Lower lobe of right lung (tissue), 2 donors: Measurements from ENCODE around the gene FYN. TPM values are rescaled to one million over a fixed set of nuclear protein-coding genes. Genes with fewer than 3 reads are reported as not detected.

Experiments used
- ATAC-seq, 2 donors: fragments of 200-7000 bp; cut with Tn5 transposase; one replicate each; pipeline ENCODE4 v1.9.1; 2020 to 2022; ENCODE audit warnings: mild to moderate bottlenecking in 2 of 2, moderate library complexity in 2 of 2
- DNase-seq: peaks from one replicate; pipeline ENCODE4 v3.0.0-alpha.2; 2020
- H3K27ac ChIP-seq: fragments of 200-600 bp; one replicate; pipeline ENCODE4 v1.8.0; 2022
- H3K27me3 ChIP-seq: fragments of 200-600 bp; one replicate; pipeline ENCODE4 v1.8.0; 2022; ENCODE audit warnings: low read depth
- H3K36me3 ChIP-seq: fragments of 200-600 bp; one replicate; pipeline ENCODE4 v1.8.0; 2022; ENCODE audit warnings: mild to moderate bottlenecking
- H3K4me1 ChIP-seq: fragments of 200-600 bp; one replicate; pipeline ENCODE4 v1.8.0; 2022
- H3K4me3 ChIP-seq: fragments of 200-600 bp; one replicate; pipeline ENCODE4 v1.8.0; 2022; ENCODE audit warnings: mild to moderate bottlenecking
- H3K9me3 ChIP-seq: fragments of 200-600 bp; one replicate; pipeline ENCODE4 v1.8.0; 2022
- intact Hi-C: fragments of 100-400 bp; cut with DNase I; formaldehyde crosslinking; loops from one replicate; pipeline ENCODE4 v1.11.0; 2022
- total RNA-seq: library from RNA; stranded (reverse); fragmentation: NEBNext Ultra II Directional; extraction: Animal tissue kit (Norgen Biotek cat#: 25700); gene quantifications from one replicate; pipeline ENCODE4 v1.2.1, GENCODE V29; 2021
- TF ChIP-seq, protein P1 (sequence below): fragments of 200-600 bp; IDR thresholded peaks from one replicate; pipeline ENCODE4 v1.8.0; 2022; ENCODE audit warnings: antibody characterized with exemption, mild to moderate bottlenecking
- donor health status: DM: no; HTN: yes; CAD: no; lungs with severe emphysema.

FYN gene
- total RNA-seq, 1 donor from 2014 or later = 99.2 TPM

DNA sequence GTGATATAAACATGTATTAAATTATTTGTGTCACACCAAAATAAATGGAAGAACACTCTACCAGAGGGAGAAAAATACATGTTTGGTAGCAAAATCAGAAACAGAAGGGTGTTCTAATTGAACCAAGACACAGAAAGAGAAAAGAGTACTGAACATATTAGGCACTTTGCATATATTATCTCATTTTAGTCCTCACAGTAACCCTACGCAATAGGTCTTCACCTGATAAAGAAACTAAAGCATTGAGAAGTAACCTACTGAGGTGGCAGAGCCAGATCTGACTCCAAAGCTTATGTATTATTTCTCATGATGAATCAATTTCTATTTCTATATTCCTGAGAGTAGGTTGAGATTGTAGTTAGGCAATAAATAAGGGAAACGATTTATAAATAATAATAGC lies 77.7 kb downstream of the FYN start:
- Histone ChIP-seq H3K27me3 (no peaks in the 10 kb centered on the region), H3K27ac (no peak overlapping the region), H3K9me3 (no peaks in the 10 kb centered on the region), H3K4me3 (no peak overlapping the region), H3K36me3 (no peaks in the 10 kb centered on the region), H3K4me1 (peaks cover 17% of the 10 kb centered on the region)
- TF ChIP-seq, protein P1, sequence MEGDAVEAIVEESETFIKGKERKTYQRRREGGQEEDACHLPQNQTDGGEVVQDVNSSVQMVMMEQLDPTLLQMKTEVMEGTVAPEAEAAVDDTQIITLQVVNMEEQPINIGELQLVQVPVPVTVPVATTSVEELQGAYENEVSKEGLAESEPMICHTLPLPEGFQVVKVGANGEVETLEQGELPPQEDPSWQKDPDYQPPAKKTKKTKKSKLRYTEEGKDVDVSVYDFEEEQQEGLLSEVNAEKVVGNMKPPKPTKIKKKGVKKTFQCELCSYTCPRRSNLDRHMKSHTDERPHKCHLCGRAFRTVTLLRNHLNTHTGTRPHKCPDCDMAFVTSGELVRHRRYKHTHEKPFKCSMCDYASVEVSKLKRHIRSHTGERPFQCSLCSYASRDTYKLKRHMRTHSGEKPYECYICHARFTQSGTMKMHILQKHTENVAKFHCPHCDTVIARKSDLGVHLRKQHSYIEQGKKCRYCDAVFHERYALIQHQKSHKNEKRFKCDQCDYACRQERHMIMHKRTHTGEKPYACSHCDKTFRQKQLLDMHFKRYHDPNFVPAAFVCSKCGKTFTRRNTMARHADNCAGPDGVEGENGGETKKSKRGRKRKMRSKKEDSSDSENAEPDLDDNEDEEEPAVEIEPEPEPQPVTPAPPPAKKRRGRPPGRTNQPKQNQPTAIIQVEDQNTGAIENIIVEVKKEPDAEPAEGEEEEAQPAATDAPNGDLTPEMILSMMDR = no peak
- intact Hi-C loops = no loop called here
- ATAC-seq (no peak), DNase-seq (no peak)

DNA sequence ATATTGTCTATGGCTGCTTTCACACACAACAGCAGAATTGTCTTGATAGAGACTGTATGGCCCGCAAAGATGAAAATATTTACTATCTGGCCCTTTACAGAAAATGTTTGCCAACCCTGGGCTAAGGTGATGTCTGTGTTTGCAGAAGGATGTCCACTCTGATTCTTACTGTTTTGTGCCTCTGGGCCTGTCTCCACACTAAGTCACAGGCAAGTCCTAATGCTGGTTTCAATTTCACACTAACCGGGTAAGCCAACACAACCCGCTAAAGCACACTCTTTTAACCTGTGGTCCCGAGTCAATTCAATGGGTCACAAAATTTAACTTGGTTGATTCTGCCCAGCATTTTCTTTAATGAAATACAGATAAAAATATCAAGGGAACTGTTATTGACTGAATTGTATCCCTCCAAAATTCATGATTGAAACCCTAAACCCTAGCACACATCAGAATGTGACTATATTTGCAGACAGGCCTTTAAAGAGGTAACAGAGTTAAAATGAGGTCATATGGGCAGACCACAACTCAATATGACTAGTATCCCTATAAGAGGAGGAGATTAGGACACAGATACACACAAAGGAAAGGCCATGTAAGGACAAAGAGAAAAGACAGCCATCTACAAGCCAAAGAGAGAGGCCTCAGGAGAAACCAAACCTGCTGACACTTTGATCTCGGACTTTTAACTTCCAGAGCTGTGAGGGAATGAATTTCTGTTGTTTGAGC lies 78.4 kb downstream of the FYN start:
- DNase-seq (no peak), ATAC-seq (no peak)
- intact Hi-C loops = no loop called here
- TF ChIP-seq, protein P1 = no peak
- no peaks in the 10 kb centered on the region for H3K9me3 ChIP-seq
- no peak overlapping the region for H3K4me3 ChIP-seq
- no peaks in the 10 kb centered on the region for H3K27me3 ChIP-seq
- peak overlapping the region; percentile 12 for H3K27ac ChIP-seq
- H3K4me1 ChIP-seq = peaks cover 18% of the 10 kb centered on the region
- no peaks in the 10 kb centered on the region for H3K36me3 ChIP-seq

DNA sequence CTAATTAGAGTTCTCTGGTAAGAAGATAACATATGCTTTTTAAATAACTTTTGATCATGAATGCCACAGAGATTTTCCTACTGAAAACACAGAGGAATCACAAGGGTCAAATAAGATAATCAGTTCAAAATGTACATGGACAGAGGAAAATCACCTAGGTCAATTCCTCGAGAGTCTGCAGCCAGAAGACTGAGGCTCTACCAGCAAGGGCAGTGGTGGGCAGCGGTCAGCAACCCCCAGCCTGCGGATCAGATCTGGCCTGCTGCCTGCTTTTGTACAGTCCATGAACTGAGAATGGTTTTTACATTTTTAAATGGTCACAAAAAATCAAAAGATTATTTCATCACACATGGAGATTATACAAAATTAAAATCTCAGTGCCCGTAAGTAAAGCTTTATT lies 79.0 kb downstream of the FYN start:
- H3K27ac ChIP-seq = peak overlapping the region; percentile 12

DNA sequence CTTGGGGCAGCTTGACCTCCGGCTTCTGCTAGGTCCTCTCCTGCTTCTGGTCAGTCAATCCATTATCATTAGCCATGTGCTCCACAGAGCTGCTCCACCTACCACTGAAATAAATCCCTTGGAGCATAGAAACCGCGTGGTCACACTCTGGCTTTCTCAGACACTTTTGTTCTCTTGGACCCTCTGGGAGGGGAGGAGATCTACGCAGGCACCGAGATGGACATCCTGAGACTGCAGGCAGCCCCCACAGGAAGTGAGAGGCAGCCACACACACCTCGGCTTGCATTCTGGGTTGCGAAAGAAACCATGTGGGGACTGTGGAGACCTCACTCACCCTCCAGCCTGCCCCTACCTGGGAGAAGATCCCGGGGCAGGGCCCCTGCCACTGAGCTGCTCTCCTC lies 79.5 kb downstream of the FYN start:
- no peaks in the 10 kb centered on the region for H3K36me3 ChIP-seq
- H3K27ac ChIP-seq = peak overlapping the region; percentile 19
- no peaks in the 10 kb centered on the region for H3K9me3 ChIP-seq
- TF ChIP-seq, protein P1 = no peak
- peaks cover 30% of the 10 kb centered on the region for H3K4me1 ChIP-seq
- no peak for DNase-seq
- peak overlapping the region; percentile 12 for H3K4me3 ChIP-seq
- intact Hi-C loops = no loop called here
- ATAC-seq = peak; percentile 72 to 73
- H3K27me3 ChIP-seq = no peaks in the 10 kb centered on the region

More for the DNA sequence above, 79.0 kb downstream of the FYN start:
- ATAC-seq = no peak
- Histone ChIP-seq H3K4me3 (peak overlapping the region; percentile 12), H3K27me3 (no peaks in the 10 kb centered on the region), H3K36me3 (no peaks in the 10 kb centered on the region), H3K9me3 (no peaks in the 10 kb centered on the region), H3K4me1 (peaks cover 24% of the 10 kb centered on the region)
- intact Hi-C loops = no loop called here
- DNase-seq = no peak
- TF ChIP-seq, protein P1 = no peak

DNA sequence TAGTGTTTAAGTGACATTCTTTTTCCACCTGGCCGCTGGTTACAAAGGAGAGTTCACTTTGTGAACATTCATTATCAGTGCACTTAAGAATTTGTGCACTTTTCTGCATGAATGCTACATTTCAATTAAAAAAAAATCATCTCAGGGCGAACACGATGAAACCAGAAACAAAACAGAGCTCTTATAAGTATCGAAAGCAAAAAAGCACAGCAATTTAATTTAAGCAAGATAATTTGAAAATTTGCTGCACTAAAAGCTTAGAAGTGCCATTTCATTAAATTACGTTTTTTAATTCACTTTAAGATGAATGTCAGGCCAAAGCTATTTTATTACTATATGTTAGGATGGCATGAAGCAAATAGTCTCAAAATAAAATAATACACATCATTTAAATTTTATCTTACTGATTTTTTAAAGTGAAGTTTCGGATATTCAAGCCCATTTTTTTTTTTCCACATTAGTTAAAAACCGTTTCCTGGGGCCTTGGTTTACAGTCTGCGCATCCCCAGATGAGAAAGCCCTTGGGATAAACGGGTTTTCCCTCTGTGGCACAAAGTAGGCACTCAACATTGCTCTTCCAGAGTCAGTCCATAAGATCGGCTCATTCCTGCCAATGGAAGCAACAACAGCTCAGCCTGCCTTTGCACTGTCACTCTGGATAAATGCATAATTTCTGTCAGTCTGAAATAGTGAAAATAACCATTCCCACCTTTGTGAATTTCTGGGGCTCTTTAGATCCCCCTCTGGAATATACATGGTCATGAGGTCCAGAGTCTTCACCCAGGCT lies 80.1 kb downstream of the FYN start:
- peak overlapping the region; percentile 12 for H3K4me3 ChIP-seq
- ATAC-seq = no peak
- peak overlapping the region; percentile 19 for H3K27ac ChIP-seq
- H3K9me3 ChIP-seq = no peaks in the 10 kb centered on the region
- TF ChIP-seq, protein P1 = no peak
- intact Hi-C loops = no loop called here
- H3K27me3 ChIP-seq = no peaks in the 10 kb centered on the region
- peaks cover 28% of the 10 kb centered on the region for H3K4me1 ChIP-seq
- no peaks in the 10 kb centered on the region for H3K36me3 ChIP-seq
- DNase-seq = no peak
